ENCODE results near the gene TMEM106C.

Gene TMEM106C

DNA sequence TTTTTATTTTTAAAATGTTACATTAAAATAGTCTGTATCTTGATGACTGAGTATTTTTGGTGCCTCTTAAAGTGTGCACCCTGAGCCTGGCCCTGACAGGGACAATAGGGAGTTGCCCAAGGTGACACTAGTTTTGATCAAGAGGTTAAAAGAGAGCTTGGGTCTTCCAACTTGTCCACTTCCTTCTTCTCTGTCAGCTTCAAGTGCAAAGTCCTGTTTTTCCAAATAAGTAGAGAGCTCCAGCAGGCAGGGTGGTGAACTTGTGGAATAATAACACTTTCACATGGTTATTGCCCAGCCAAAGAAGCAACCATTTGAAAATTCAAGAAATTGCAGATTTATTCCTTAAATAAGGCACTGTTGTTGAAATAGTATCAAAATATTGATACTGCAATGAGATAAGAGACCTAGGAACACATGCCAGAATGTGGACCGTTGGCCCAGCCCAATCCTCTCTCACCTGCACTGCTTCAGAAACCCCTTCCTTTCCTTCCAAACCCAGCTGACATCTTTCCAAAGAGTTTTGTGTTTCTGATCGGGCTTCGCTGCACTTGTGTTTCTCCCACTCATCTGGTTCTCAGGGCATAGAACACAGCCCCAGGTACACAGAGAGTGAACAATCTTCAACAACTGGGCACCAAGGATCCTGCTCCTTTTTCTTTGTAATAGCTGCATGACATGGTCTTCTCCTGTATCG is 54.7 kb downstream of the TMEM106C start:
- no peak for DNase-seq
